Right lobe of liver (tissue), 4 donors: ENCODE measurements around the gene CDX1.

Experiments used
- POLR2A ChIP-seq: fragments of 450-650 bp; IDR thresholded peaks from one replicate; pipeline ENCODE4 v1.6.1; 2017; ENCODE audit warnings: antibody characterized with exemption, mild to moderate bottlenecking
- TF ChIP-seq, protein P1 (sequence below), 4 donors: fragments of 200-600 bp in 3 of 4; fragments of 450-650 bp in 1 of 4; IDR thresholded peaks; one replicate each; pipeline versions ENCODE4 v1.5.1 to v1.8.0; 2016 to 2022; ENCODE audit warnings: antibody characterized with exemption in 4 of 4, mild to moderate bottlenecking in 2 of 4
- donor health status: DM: no; HTN: no; CAD: no.
- donor health status: DM: no; HTN: no; CAD: no.
- donor health status: DM: no; HTN: yes; CAD: no.

DNA sequence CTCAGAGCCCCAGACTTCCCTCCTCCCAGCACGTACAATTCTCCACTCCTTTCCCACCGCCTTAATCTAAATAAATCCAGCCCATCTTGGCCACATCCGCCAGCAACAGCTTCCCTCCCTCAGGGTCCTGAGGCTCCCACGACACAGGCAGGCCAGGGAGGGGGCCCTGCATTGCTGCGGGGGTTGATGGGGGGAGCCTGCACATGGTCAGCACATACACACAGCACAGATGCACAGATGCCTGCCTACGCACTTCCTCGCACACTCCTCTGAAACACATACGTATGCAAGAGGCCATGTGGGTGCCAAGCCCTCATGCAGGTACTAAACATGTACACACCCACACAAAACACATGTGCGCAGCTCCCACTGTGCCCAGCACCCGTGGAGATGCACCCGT lies 25.7 kb upstream of the CDX1 start:
- TF ChIP-seq, protein P1, sequence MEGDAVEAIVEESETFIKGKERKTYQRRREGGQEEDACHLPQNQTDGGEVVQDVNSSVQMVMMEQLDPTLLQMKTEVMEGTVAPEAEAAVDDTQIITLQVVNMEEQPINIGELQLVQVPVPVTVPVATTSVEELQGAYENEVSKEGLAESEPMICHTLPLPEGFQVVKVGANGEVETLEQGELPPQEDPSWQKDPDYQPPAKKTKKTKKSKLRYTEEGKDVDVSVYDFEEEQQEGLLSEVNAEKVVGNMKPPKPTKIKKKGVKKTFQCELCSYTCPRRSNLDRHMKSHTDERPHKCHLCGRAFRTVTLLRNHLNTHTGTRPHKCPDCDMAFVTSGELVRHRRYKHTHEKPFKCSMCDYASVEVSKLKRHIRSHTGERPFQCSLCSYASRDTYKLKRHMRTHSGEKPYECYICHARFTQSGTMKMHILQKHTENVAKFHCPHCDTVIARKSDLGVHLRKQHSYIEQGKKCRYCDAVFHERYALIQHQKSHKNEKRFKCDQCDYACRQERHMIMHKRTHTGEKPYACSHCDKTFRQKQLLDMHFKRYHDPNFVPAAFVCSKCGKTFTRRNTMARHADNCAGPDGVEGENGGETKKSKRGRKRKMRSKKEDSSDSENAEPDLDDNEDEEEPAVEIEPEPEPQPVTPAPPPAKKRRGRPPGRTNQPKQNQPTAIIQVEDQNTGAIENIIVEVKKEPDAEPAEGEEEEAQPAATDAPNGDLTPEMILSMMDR (IDR thresholded peaks at IDR 0.05): no peak
- no peak for TF ChIP-seq POLR2A
